Esophagus muscularis mucosa (tissue), 2 donors: Measurements from ENCODE around the gene KLK7.

Experiments
- EP300 ChIP-seq: sonication (generic); formaldehyde crosslinking; IDR thresholded peaks from one replicate; pipeline ENCODE4 v1.6.1; 2017; ENCODE audit warnings: antibody characterized with exemption
- POLR2A ChIP-seq: fragments of 450-650 bp; IDR thresholded peaks from one replicate; pipeline ENCODE4 v1.6.1; 2017; ENCODE audit warnings: antibody characterized with exemption, moderate library complexity, mild to moderate bottlenecking, low read depth

- TF ChIP-seq POLR2A: no peak
- no peak for TF ChIP-seq EP300
Observed at GRCh38 chr19:51012661-51013190, 29.0 kb upstream of the KLK7 start.
